H1 (cell line): ENCODE results near the gene HMCN1. TPM values are rescaled to one million over a fixed set of nuclear protein-coding genes. Genes with fewer than 3 reads are reported as not detected.

ENCODE experiments used
- CHD7 ChIP-seq: fragments of 300-600 bp; sonication (generic); IDR thresholded peaks from 2 replicates; pipeline ENCODE4 v1.7.1; 2012; ENCODE audit warnings: low read length, moderate library complexity, mild to moderate bottlenecking, inconsistent platforms; ENCODE audit not compliant: insufficient replicate concordance
- polyA plus RNA-seq, 7 experiments: library from polyadenylated mRNA; depleted of rRNA in 3 of 7; stranded (reverse) in 5 of 7; unstranded in 2 of 7; fragments of >200 nt in 5 of 7; fragments of 200-250 nt in 2 of 7; gene quantifications; 1 replicate in 5 of 7; 2 replicates in 1 of 7; 4 replicates in 1 of 7; pipeline versions ENCODE4 v1.2.1 to v1.2.3, GENCODE V29; 2011 to 2013; ENCODE audit warnings: missing spikeins in 2 of 7, mixed read lengths in 2 of 7
- total RNA-seq: library from RNA; stranded (reverse); fragmentation: NEBNext Ultra II Directional; extraction: Animal tissue kit (Norgen Biotek cat#: 25700); gene quantifications from 2 replicates; pipeline ENCODE4 v1.2.1, GENCODE V29; 2021

The HMCN1 gene
- total and polyA plus RNA-seq, 2 of the 8 experiments (the other 6 are each of a cell fraction or from before 2014, with no cell fraction given): 13.8 to 14.6 TPM

GRCh38 chr1:186188736-186189135 is 454.5 kb downstream of the HMCN1 start (continued):
- TF ChIP-seq CHD7: no peak
